NCI-H1105 treated with DMSO at 0.1 percent for 48 hours (cell line): Measurements from ENCODE around the gene CTTNBP2NL.
"Not testable (repeated sequence)": the region's sequence is repeated elsewhere in the genome, so short reads cannot be mapped to it uniquely, and the experiment has no call there.

ENCODE experiments used
- DNase-seq: peaks from one replicate; lab custom pipeline; 2025; lab: John Stamatoyannopoulos, UW

The CTTNBP2NL gene

GRCh38 chr1:112386731-112387346, 9.2 kb upstream of the CTTNBP2NL start:
- no peak for DNase-seq

- DNase-seq = no peak
Measured at GRCh38 chr1:112387807-112388206, 8.2 kb upstream of the CTTNBP2NL start.

DNA sequence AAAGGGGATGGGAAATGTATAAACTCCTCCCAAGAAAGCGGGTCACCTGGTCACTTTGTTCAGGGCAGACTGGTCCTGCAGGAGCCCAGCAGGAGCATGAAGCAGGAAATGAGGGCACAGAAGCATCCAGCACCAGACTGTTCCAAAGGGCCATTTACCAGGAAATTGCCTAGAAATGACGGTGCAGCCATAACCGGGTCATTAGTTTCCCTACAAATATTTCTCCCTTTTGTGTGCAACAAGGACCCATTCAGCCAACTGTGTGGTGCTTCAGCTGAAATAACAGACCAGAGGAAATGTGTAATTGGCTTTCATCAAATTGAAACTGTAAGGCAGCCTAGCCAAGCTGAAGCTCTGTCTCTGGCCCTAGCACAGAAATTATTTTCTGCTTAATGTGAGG, 7.6 kb upstream of the CTTNBP2NL start:
- DNase-seq = no peak

DNA sequence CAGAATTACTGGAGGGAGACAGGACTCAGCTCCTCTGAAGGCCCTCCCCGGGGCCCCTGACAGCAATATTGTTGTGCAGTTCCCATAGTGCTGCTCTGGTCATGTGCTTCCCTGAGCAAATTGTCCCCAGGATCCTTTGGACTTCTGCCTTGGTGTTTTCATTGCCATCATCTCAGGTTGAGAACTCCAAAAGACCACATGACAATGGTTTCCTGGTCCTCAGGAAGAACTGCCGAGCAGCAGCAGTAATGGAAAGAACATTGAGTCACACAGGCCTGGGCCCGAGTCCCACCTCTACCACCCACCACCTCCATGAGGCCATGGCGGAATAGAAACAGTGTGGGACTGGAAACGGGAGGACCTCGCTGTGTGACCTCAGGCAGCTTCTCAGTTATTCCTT, 6.3 kb upstream of the CTTNBP2NL start:
- DNase-seq = no peak

GRCh38 chr1:112390335-112390734, 5.7 kb upstream of the CTTNBP2NL start:
- not testable (repeated sequence) for DNase-seq

- peak; percentile 94 for DNase-seq
Measured at GRCh38 chr1:112390775-112391602, 5.0 kb upstream of the CTTNBP2NL start.

DNA sequence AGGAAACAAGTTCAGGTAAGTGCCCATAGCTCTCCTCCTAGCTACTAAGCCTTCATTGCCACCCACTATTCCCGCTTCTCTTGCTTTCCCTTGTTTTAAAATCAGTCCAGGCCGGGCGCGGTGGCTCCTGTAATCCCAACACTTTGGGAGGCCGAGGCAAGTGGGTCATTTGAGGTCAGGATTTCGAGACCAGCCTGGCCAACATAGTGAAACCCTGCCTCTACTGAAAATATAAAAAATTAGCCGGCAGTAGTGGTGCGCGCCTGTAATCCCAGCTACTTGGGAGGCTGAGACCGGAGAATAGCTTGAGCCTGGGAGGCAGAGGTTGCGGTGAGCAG, 4.4 kb upstream of the CTTNBP2NL start:
- no peak for DNase-seq

GRCh38 chr1:112393631-112393974, 2.4 kb upstream of the CTTNBP2NL start:
- DNase-seq = no peak

GRCh38 chr1:112394743-112395062, 1.3 kb upstream of the CTTNBP2NL start:
- no peak for DNase-seq

DNA sequence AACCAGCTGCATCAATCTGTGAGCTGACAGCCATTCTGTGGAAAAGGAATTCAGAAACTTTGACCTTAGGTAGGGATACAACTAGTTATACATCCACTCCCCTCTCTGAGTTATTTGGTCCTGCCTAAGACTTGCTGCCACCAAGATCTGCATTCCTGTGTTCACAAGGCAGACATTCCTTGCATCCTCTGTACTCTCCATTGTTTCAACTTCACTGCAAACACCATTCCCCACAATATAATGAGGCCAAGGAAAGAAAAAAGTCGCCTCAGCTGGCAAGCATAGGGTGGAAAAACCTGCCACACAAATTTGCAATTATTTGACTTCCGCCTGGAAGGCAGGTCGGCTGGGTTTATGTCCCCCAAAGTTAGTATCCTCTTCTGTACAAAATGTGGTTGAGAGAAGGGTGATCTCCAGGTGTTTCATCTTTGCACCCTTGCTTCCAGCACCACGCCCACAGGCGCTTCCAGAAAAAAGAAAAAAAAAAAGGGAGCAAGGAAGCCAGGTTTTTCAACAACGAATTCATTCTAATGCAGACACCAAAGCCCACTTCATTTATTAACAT, 676 bp upstream of the CTTNBP2NL start:
- no peak for DNase-seq

GRCh38 chr1:112396653-112397471, 848 bp downstream of the CTTNBP2NL start:
- peak; percentile 36 for DNase-seq

DNA sequence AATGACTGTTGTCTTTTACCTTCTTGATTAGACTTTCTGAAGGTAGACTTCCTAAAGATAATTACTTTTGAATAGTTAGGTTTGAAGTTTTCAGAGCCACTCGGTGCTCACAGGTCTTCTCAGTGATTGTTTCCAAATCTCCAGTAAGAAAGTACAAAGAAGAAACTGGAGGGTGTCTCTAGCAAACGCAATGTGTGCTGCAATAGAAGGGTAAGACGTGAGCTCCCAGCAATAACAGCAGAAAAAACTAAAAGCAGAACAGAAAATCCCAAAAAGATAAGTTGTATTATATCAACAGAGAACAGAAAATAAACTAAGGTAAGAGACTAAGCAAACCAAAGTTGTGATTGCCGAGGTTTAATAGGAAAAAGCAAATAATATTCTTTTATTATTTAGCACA, 1.8 kb downstream of the CTTNBP2NL start:
- no peak for DNase-seq

DNA sequence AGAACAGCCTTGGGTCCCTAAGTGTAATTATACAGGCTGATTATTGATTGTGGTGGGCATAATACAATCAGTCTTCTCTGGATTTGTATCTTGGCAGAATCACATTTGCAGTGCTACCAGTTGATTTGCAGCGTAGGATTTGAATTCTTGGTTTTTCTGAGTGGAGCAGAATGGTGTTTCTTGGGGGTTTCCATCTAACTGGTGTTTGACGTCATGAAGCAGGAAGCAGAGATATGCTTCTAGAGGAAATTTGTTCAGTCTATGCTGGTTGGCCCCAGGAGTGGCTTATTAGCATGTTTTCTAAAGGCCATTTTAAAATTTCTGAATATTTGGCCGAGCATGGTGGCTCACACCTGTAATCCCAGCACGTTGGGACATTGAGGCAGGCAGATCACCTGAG, 3.4 kb downstream of the CTTNBP2NL start:
- no peak for DNase-seq

GRCh38 chr1:112400706-112401105, 4.7 kb downstream of the CTTNBP2NL start:
- not testable (repeated sequence) for DNase-seq

DNA sequence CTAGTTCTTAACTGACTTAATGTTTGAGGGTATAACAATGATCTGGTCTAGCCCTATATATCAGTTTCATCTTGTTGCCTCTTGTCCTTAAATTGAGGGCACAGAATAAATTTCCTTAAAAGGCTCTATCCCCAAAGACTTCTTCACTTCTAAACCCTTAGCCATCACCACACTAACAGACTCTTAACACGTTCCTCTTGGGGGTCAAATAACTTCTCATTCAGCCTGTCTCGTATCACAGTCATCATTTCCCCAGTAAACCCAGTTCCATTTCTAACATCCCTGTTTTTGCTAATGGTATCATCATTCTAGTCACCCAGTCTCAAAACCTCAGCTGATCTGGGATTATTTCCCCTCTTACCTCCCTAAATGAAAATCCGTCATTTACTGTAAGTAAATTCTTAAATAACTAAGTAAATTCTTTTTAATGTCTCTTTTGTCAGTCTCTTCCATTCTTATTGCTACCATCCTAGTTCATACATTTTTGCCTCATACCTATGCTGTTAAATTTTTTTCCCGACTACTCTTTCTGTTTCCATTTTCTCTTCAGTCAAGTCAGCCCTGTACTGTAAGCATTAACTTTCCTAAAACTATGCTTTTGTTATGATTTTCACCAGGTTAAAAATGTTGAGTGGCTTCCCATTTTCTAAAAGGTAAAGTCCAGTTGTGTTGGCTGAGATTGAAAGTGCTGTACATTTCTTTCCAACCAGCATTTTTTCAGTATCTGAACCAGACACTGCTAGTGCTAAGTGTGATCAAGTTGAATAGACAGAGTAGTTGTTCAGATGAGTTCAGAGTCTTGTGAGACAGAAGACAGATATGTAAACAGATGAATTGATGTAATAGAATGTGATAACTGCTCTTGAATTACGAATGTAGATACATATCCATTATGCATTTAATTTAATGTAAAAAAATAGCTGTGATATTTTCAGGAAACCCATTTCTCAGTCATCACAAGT, 6.9 kb downstream of the CTTNBP2NL start:
- no peak for DNase-seq

DNA sequence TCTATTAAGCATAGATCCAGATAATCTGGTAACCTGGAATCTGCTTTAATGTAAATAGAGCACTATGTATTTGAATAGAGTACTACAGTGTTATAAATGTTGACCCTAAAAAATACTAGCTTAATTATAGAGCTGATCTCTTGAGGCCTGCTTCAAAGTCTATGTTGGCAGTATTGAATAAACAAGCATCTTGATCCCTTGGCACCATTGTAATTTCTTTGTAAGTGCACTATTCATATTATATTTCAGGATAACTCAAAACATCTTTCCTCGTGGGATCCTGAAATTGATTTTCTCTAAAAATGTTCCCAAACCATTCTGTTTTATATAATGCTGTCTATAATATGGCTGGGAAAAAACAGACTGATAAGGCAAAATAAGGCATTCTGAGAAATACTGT, 10.8 kb downstream of the CTTNBP2NL start:
- DNase-seq = no peak

DNA sequence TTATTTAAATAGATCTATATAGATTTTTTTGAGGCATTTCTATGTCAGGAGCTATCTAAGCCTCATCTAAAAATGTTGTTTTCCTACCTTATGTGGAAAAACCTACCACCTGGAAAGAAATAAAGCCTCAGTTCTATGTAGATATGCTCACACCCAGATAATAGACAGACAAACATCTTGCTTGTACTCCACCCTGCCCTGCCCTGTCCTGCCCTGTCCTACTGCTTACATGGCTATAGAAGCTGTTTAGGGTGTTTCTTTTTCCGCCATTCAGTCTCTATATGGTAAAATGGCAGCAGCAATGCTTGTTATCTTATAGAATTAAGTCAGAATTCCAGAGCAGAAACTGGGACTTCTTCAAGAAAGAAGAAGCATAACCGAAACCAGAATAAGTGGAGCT, 13.4 kb downstream of the CTTNBP2NL start:
- no peak for DNase-seq

DNA sequence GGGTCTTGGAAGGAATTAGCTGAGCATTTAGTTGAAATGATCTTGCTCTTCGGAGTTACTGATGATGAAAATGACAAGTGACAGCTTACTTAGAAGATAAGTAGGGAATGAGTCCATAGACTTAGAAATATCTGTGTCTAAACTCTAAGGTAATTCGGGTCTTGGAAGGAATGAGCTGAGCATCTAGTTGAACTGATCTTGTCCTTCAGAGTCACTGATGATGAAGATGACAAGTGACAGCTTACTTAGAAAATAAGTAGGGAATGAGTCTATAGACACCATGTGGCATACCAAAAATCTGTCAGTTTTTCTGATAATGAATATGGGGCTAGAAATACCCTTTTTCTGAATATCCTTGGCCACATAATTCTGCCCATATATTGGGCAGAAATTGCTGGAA, 14.7 kb downstream of the CTTNBP2NL start:
- DNase-seq = no peak

GRCh38 chr1:112417271-112417670, 21.3 kb downstream of the CTTNBP2NL start:
- DNase-seq = no peak

- DNase-seq = no peak
Measured at GRCh38 chr1:112418099-112418892, 22.3 kb downstream of the CTTNBP2NL start.

DNA sequence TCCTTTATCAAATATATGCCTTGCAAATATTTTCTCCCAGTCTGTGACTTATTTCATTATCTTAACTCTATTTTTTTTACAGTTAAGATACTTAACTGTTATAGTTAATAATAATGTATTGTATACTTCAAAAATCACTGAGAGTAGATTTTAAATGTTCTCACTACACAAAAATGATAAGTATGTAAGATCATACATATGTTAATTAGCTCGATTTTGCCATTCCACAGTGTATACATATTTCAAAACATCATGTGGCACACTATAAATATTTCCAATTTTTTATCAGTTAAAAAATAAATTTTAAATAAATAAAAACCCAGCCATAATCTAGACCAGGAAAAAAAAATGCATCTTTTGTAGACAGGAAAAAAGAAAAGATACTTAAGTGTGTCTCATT, 27.2 kb downstream of the CTTNBP2NL start:
- DNase-seq = no peak
